HG03108 (cell line): ENCODE results near the gene RNF212B.

Source experiments
- ATAC-seq: cut with Tn5 transposase; IDR thresholded peaks from one replicate; pipeline ENCODE4 v1.9.1; 2021; ENCODE audit warnings: moderate library complexity; ENCODE audit not compliant: unreplicated experiment

The RNF212B gene

GRCh38 chr14:23294734-23295561 is 57.2 kb downstream of the RNF212B start:
- no peak for ATAC-seq

GRCh38 chr14:23296012-23296777 is 58.5 kb downstream of the RNF212B start:
- ATAC-seq, result no peak

GRCh38 chr14:23297096-23297495 is 59.4 kb downstream of the RNF212B start:
- ATAC-seq, result no peak

- ATAC-seq, result no peak
Measured at GRCh38 chr14:23297611-23298277, 60.0 kb downstream of the RNF212B start.

- no peak for ATAC-seq
Measured at GRCh38 chr14:23299211-23299957, 61.6 kb downstream of the RNF212B start.

- no peak for ATAC-seq
Measured at GRCh38 chr14:23299986-23300686, 62.4 kb downstream of the RNF212B start.

- no peak for ATAC-seq
Measured at GRCh38 chr14:23300687-23301223, 63.0 kb downstream of the RNF212B start.

- ATAC-seq, result peak; percentile 73
Measured at GRCh38 chr14:23301288-23301968, 63.7 kb downstream of the RNF212B start.

GRCh38 chr14:23301969-23302289 is 64.2 kb downstream of the RNF212B start:
- ATAC-seq, result peak; percentile 1

GRCh38 chr14:23302290-23303225 is 64.8 kb downstream of the RNF212B start, which contains the start of gene PPP1R3E:
Gene PPP1R3E (minus strand): TSS chr14:23302859. CDS start chr14:23302576, 283 bp downstream.
- peak; percentile 31 for ATAC-seq

- peak; percentile 17 for ATAC-seq
Measured at GRCh38 chr14:23306412-23307145, 68.8 kb downstream of the RNF212B start, which contains the start of gene BCL2L2. Gene BCL2L2 (plus strand): TSS chr14:23306833. CDS start chr14:23307768, 935 bp downstream.

GRCh38 chr14:23307146-23307530 is 69.4 kb downstream of the RNF212B start:
- no peak for ATAC-seq

- ATAC-seq, result no peak
Measured at GRCh38 chr14:23307687-23308644, 70.2 kb downstream of the RNF212B start.

GRCh38 chr14:23308721-23309445 is 71.1 kb downstream of the RNF212B start:
- no peak for ATAC-seq

GRCh38 chr14:23310546-23310945 is 72.8 kb downstream of the RNF212B start:
- no peak for ATAC-seq

- no peak for ATAC-seq
Measured at GRCh38 chr14:23316300-23316699, 78.6 kb downstream of the RNF212B start.
